ENCODE data around the gene PDE1A. TPM values are rescaled to one million over a fixed set of nuclear protein-coding genes. Genes with fewer than 3 reads are reported as not detected.

PDE1A gene
- total RNA-seq, 4 donors from 2014 or later, result 0.75 to 8.1 (median 3.8) TPM

- Histone ChIP-seq H3K4me1 (no peaks in the 10 kb centered on the region), H3K9me3 (no peaks in the 10 kb centered on the region), H3K27me3 (no peaks in the 10 kb centered on the region), H3K36me3 (no peaks in the 10 kb centered on the region), H3K4me3 (no peak overlapping the region), H3K27ac (no peak overlapping the region)
- 86 to 88% methylated on average over 3 to 5 of the region's 5 CpGs for whole genome bisulfite sequencing, 2 donors (ENCODE audit: low coverage in 1 of 2)
- in situ Hi-C loops (cut with MboI; ENCODE audit: low pct_ligation_motif_present in 1 of 4, low pct_unique_long_range_greater_than_20kb in 1 of 4, low sequenced_read_pairs in 3 of 4) (no loop called here), intact Hi-C loops (cut with DNase I; ENCODE audit: low total_unique reads) (no loop called here)
- TF ChIP-seq CTCF (IDR thresholded peaks at IDR 0.05), result no peak
- TF ChIP-seq EP300 (IDR thresholded peaks at IDR 0.05; ENCODE audit: low read depth), result no peak
- no peak for TF ChIP-seq POLR2A (IDR thresholded peaks at IDR 0.05)
- no peak for TF ChIP-seq POLR2AphosphoS5 (IDR thresholded peaks at IDR 0.05)
- no peak for DNase-seq
These were observed 96.2 kb downstream of the PDE1A start for GRCh38 chr2:182330451-182331305.

GRCh38 chr2:182324665-182325064 is 102.2 kb downstream of the PDE1A start:
- H3K4me1 ChIP-seq, result no peaks in the 10 kb centered on the region
- no peaks in the 10 kb centered on the region for H3K36me3 ChIP-seq
- no peaks in the 10 kb centered on the region for H3K9me3 ChIP-seq
- H3K27me3 ChIP-seq, result no peaks in the 10 kb centered on the region
- no peak overlapping the region for H3K27ac ChIP-seq
- intact Hi-C loops (cut with DNase I; ENCODE audit: low total_unique reads) (no loop called here), in situ Hi-C loops (cut with MboI; ENCODE audit: low pct_ligation_motif_present in 1 of 4, low pct_unique_long_range_greater_than_20kb in 1 of 4, low sequenced_read_pairs in 3 of 4) (no loop called here)
- TF ChIP-seq POLR2A (IDR thresholded peaks at IDR 0.05) (no peak), CTCF (IDR thresholded peaks at IDR 0.05) (no peak), POLR2AphosphoS5 (IDR thresholded peaks at IDR 0.05) (no peak), EP300 (IDR thresholded peaks at IDR 0.05; ENCODE audit: low read depth) (no peak)
- H3K4me3 ChIP-seq, result no peak overlapping the region
- DNase-seq, result no peak
- WGBS, 2 donors (ENCODE audit: low coverage in 1 of 2), result 74 to 82% methylated on average over 4 of the region's 4 CpGs

GRCh38 chr2:182321096-182321495 is 105.7 kb downstream of the PDE1A start:
- 63 to 64% methylated on average over 1 of the region's 1 CpG for WGBS, 2 donors (ENCODE audit: low coverage in 1 of 2)
- H3K4me3 ChIP-seq, result no peak overlapping the region
- no peaks in the 10 kb centered on the region for H3K27me3 ChIP-seq
- no peaks in the 10 kb centered on the region for H3K36me3 ChIP-seq
- H3K4me1 ChIP-seq, result no peaks in the 10 kb centered on the region
- no peak for DNase-seq
- TF ChIP-seq CTCF (IDR thresholded peaks at IDR 0.05), result no peak
- intact Hi-C loops (cut with DNase I; ENCODE audit: low total_unique reads), result no loop called here
- no peaks in the 10 kb centered on the region for H3K9me3 ChIP-seq
- in situ Hi-C loops (cut with MboI; ENCODE audit: low pct_ligation_motif_present in 1 of 4, low pct_unique_long_range_greater_than_20kb in 1 of 4, low sequenced_read_pairs in 3 of 4), result no loop called here
- no peak overlapping the region for H3K27ac ChIP-seq

GRCh38 chr2:182319556-182320505 is 107.0 kb downstream of the PDE1A start:
- Histone ChIP-seq H3K36me3 (no peaks in the 10 kb centered on the region), H3K4me3 (no peak overlapping the region), H3K4me1 (no peaks in the 10 kb centered on the region), H3K9me3 (no peaks in the 10 kb centered on the region), H3K27ac (no peak overlapping the region), H3K27me3 (no peaks in the 10 kb centered on the region)
- in situ Hi-C loops (cut with MboI; ENCODE audit: low pct_ligation_motif_present in 1 of 4, low pct_unique_long_range_greater_than_20kb in 1 of 4, low sequenced_read_pairs in 3 of 4) (no loop called here), intact Hi-C loops (cut with DNase I; ENCODE audit: low total_unique reads) (no loop called here)
- no peak for TF ChIP-seq POLR2AphosphoS5 (IDR thresholded peaks at IDR 0.05)
- no peak for TF ChIP-seq CTCF (IDR thresholded peaks at IDR 0.05)
- no peak for TF ChIP-seq POLR2A (IDR thresholded peaks at IDR 0.05)
- no peak for TF ChIP-seq EP300 (IDR thresholded peaks at IDR 0.05; ENCODE audit: low read depth)
- no peak for DNase-seq
- WGBS, 2 donors (ENCODE audit: low coverage in 1 of 2), result 60 to 74% methylated on average over 3 to 4 of the region's 4 CpGs
